ENCODE results near the gene ELK1. TPM values are rescaled to one million over a fixed set of nuclear protein-coding genes. Genes with fewer than 3 reads are reported as not detected.

ELK1 gene
- total RNA-seq, 1 experiment from 2014 or later = 57.0 TPM

DNA sequence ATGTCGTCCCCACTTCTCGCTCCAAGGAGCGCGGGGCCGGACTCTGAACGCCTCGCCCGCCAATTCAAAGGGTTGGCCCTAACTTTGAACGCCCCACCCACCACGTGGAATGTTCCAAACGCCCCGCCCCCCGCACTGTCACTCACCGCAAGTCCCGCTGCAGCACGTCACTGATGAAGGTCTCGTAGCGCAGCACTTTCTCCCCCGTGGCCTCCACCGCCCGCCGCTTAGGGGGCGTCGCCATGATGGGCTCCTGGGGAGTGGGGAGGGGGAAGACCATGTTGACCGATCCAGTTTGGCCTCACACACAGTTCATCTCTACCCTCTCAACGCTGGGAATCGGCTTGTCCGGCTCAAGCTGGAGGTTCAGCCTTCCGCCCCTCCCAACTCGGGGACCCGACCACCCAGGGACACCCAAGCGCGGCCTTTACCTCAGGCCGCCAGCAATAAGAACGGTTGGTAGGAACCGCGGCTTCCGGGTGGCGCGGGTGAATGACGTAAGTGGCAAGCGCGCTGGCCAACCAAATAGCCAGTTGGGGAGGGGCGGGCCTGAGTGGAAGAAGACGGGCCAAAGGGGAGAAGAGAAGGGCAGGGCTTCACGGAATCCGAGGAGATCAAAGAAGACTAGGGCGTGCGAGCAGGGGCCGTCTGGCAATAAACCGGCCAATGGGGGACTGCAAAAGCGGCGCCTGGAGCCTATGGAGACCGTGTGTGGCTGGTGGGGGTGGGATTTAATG, 8.5 kb upstream of the ELK1 start, which contains the start of gene UXT:
Gene UXT (minus strand): TSS at position 497 of the 737 bp plus-strand sequence. CDS start 253 bp downstream, at position 244.
- Histone ChIP-seq H3K36me3 (ENCODE audit: control insufficient read depth in 1 of 2, insufficient read depth in 2 of 2, low read length in 2 of 2) (peaks cover 16 to 24% of the 10 kb centered on the region in 2 experiments), H3K9ac (ENCODE audit: low read length) (peak within 1 kb of the TSS; percentile 82), H3K79me2 (ENCODE audit: insufficient read depth, low read length) (peaks cover 10% of the 10 kb centered on the region), H3K9me3 (ENCODE audit: control insufficient read depth in 1 of 2, insufficient read depth in 1 of 2, low read depth in 1 of 2, low read length in 2 of 2) (no peaks in the 10 kb centered on the region), H3K27me3 (ENCODE audit: insufficient read depth, low read length) (no peaks in the 10 kb centered on the region), H3K27ac (ENCODE audit: low read depth, low read length) (peak within 1 kb of the TSS; percentile 92), H3K9me2 (ENCODE audit: insufficient read depth) (no peaks in the 10 kb centered on the region), H2AFZ (ENCODE audit: low read depth, low read length, poor library complexity, severe bottlenecking) (no peak within 1 kb of the TSS), H3K4me1 (ENCODE audit: control insufficient read depth in 1 of 2, insufficient read depth in 2 of 2, low read length in 2 of 2) (peaks cover 5 to 24% of the 10 kb centered on the region in 2 experiments; a peak in 3 of 4 replicates), H3K4me2 (ENCODE audit: low read length) (peak within 1 kb of the TSS; percentile 85), H4K20me1 (ENCODE audit: insufficient read depth) (no peaks in the 10 kb centered on the region), H3K4me3 (replicated peaks in 1 of 2; ENCODE audit: low read depth in 1 of 2, low read length in 2 of 2) (peak within 1 kb of the TSS; percentile 68 to 78)
- no TSS peak for BruUV-seq (replicated peaks)
- peak; percentile 86 for ATAC-seq
- RAD21 ChIA-PET (ENCODE audit: low non-redundant PET in 1 of 2, low total read pairs in 2 of 2, uncharacterized antibody in 2 of 2, unreplicated experiment in 2 of 2) = no interaction called here
- POLR2A ChIA-PET = no interaction called here
- intact Hi-C loops (cut with micrococcal nuclease) = no loop called here
- peak; percentile 89 for DNase-seq (ENCODE audit: low read depth, low spot score)
- CTCF ChIA-PET = no interaction called here
- TF ChIP-seq SRF (IDR thresholded peaks at IDR 0.05; ENCODE audit: low read depth) (no peak), CEBPB (IDR thresholded peaks at IDR 0.05; ENCODE audit: low read depth) (no peak), EGR1 (IDR thresholded peaks at IDR 0.05; ENCODE audit: low read depth) (no peak), FOSL1 (IDR thresholded peaks at IDR 0.05; ENCODE audit: low read depth) (no peak), ELF1 (IDR thresholded peaks at IDR 0.05; ENCODE audit: borderline replicate concordance, low read depth) (no peak), ZFX (IDR thresholded peaks at IDR 0.05) (peak; percentile 42; the same call in 1 of the 2 replicates), SIN3A (IDR thresholded peaks at IDR 0.05; ENCODE audit: low read depth) (no peak), CTCF (IDR thresholded peaks at IDR 0.05 in 2 of 3, conservative IDR thresholded peaks at IDR 0.05 in 1 of 3; ENCODE audit: borderline replicate concordance in 1 of 3, insufficient read depth in 1 of 3, low read depth in 2 of 3, low read length in 2 of 3) (no peak), EZH2phosphoT487 (IDR thresholded peaks at IDR 0.05; ENCODE audit: borderline replicate concordance) (no peak), YY1 (IDR thresholded peaks at IDR 0.05; ENCODE audit: extremely low read depth, insufficient replicate concordance, low read depth, low read length) (no peak), TCF7L2 (IDR thresholded peaks at IDR 0.05; ENCODE audit: borderline replicate concordance, extremely low read depth, insufficient read depth, insufficient read length) (peak; percentile 95), SP1 (IDR thresholded peaks at IDR 0.05; ENCODE audit: low read depth) (no peak), CBX3 (IDR thresholded peaks at IDR 0.05; ENCODE audit: low read depth) (no peak), RAD21 (IDR thresholded peaks at IDR 0.05; ENCODE audit: low read depth) (no peak), ZNF274 (IDR thresholded peaks at IDR 0.05; ENCODE audit: low read depth, low read length) (no peak), JUND (IDR thresholded peaks at IDR 0.05) (no peak)
- TF ChIP-seq, protein P1, sequence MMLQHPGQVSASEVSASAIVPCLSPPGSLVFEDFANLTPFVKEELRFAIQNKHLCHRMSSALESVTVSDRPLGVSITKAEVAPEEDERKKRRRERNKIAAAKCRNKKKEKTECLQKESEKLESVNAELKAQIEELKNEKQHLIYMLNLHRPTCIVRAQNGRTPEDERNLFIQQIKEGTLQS (IDR thresholded peaks at IDR 0.05) = no peak
- TF ChIP-seq, protein P2, sequence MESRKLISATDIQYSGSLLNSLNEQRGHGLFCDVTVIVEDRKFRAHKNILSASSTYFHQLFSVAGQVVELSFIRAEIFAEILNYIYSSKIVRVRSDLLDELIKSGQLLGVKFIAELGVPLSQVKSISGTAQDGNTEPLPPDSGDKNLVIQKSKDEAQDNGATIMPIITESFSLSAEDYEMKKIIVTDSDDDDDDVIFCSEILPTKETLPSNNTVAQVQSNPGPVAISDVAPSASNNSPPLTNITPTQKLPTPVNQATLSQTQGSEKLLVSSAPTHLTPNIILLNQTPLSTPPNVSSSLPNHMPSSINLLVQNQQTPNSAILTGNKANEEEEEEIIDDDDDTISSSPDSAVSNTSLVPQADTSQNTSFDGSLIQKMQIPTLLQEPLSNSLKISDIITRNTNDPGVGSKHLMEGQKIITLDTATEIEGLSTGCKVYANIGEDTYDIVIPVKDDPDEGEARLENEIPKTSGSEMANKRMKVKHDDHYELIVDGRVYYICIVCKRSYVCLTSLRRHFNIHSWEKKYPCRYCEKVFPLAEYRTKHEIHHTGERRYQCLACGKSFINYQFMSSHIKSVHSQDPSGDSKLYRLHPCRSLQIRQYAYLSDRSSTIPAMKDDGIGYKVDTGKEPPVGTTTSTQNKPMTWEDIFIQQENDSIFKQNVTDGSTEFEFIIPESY (IDR thresholded peaks at IDR 0.05; ENCODE audit: extremely low read depth, insufficient replicate concordance, low read length) = no peak
- TF ChIP-seq, protein P3, sequence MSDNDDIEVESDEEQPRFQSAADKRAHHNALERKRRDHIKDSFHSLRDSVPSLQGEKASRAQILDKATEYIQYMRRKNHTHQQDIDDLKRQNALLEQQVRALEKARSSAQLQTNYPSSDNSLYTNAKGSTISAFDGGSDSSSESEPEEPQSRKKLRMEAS (IDR thresholded peaks at IDR 0.05) = no peak
- TF ChIP-seq, protein P4, sequence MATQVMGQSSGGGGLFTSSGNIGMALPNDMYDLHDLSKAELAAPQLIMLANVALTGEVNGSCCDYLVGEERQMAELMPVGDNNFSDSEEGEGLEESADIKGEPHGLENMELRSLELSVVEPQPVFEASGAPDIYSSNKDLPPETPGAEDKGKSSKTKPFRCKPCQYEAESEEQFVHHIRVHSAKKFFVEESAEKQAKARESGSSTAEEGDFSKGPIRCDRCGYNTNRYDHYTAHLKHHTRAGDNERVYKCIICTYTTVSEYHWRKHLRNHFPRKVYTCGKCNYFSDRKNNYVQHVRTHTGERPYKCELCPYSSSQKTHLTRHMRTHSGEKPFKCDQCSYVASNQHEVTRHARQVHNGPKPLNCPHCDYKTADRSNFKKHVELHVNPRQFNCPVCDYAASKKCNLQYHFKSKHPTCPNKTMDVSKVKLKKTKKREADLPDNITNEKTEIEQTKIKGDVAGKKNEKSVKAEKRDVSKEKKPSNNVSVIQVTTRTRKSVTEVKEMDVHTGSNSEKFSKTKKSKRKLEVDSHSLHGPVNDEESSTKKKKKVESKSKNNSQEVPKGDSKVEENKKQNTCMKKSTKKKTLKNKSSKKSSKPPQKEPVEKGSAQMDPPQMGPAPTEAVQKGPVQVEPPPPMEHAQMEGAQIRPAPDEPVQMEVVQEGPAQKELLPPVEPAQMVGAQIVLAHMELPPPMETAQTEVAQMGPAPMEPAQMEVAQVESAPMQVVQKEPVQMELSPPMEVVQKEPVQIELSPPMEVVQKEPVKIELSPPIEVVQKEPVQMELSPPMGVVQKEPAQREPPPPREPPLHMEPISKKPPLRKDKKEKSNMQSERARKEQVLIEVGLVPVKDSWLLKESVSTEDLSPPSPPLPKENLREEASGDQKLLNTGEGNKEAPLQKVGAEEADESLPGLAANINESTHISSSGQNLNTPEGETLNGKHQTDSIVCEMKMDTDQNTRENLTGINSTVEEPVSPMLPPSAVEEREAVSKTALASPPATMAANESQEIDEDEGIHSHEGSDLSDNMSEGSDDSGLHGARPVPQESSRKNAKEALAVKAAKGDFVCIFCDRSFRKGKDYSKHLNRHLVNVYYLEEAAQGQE (IDR thresholded peaks at IDR 0.05; ENCODE audit: low read depth) = no peak
